Transverse colon (tissue), 4 donors: ENCODE results near the gene MTHFSD.

ENCODE experiments used
- POLR2A ChIP-seq: fragments of 450-650 bp; IDR thresholded peaks from one replicate; pipeline ENCODE4 v1.6.1; 2016; ENCODE audit warnings: antibody characterized with exemption, mild to moderate bottlenecking, moderate library complexity
- POLR2AphosphoS5 ChIP-seq, 3 donors: sonication (generic); formaldehyde crosslinking; IDR thresholded peaks; one replicate each; pipeline ENCODE4 v1.6.1; 2016; ENCODE audit warnings: antibody characterized with exemption in 3 of 3
- TF ChIP-seq, protein P1 (sequence below), 5 experiments: fragments of 200-600 bp in 3 of 5; fragments of 450-650 bp in 2 of 5; sonication (generic) in 3 of 5; IDR thresholded peaks; 1 replicate in 2 of 5; 2 replicates in 3 of 5; pipeline ENCODE4 v1.5.1; 2016 to 2017; ENCODE audit warnings: antibody characterized with exemption in 5 of 5, inconsistent platforms in 3 of 5, mild to moderate bottlenecking in 2 of 5, moderate library complexity in 1 of 5

DNA sequence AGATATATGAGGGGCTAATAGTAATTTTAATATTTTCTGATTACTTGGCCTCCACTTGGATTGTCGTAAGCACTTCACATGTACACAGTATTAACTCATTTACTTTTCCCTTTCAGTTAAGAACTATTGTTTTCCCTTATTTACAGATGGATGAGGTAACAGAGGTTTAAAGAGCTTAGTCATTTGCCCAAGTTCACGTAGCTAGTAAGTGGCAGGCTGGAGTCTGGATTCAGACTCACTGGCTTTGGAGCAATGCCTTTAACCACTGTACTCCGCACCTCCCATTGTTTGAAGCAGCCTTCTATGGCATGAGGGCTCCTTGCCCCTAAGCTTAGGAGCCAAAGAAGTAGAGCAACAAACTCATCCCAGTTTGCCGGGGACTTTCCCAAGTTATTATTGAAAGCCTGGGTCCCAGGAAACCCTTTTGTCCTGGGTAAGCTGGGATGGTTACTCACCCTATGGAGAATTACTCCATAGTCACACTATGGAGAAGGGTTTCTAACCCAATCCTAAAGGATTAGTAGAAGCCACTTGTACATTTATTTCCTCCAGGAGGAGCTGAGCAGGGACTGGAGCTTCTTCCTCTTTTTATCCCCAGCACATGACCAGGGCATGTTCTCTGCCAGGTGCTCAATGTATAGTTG lies 35.6 kb upstream of the MTHFSD start:
- TF ChIP-seq, protein P1, sequence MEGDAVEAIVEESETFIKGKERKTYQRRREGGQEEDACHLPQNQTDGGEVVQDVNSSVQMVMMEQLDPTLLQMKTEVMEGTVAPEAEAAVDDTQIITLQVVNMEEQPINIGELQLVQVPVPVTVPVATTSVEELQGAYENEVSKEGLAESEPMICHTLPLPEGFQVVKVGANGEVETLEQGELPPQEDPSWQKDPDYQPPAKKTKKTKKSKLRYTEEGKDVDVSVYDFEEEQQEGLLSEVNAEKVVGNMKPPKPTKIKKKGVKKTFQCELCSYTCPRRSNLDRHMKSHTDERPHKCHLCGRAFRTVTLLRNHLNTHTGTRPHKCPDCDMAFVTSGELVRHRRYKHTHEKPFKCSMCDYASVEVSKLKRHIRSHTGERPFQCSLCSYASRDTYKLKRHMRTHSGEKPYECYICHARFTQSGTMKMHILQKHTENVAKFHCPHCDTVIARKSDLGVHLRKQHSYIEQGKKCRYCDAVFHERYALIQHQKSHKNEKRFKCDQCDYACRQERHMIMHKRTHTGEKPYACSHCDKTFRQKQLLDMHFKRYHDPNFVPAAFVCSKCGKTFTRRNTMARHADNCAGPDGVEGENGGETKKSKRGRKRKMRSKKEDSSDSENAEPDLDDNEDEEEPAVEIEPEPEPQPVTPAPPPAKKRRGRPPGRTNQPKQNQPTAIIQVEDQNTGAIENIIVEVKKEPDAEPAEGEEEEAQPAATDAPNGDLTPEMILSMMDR (IDR thresholded peaks at IDR 0.05), result no peak
- TF ChIP-seq POLR2AphosphoS5 (IDR thresholded peaks at IDR 0.05) (no peak), POLR2A (no peak)
